NCI-H187 treated with DMSO at 0.1 percent for 48 hours (cell line): ENCODE results near the gene RO60.

Experiments used
- DNase-seq: peaks from one replicate; lab custom pipeline; 2025; lab: John Stamatoyannopoulos, UW

Gene RO60

DNA sequence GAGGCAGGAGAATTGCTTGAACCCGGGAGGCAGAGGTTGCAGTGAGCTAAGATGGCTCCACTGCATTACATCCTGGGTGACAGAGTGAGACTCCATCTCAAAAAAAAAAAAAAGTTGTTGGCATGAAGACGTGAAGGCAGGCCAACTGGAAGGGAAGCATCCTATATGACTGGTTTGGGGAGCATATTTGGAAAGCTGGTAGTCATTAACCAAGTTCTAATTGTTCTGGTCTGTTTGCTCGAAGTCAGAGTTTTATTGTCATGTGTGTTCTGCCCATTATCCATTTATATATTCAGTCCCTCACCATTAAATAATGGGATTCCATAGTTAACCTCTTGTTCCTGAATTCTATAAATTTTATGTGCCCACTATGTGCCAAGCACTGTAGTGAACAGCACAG is 49.1 kb downstream of the RO60 start:
- DNase-seq = no peak
